ENCODE results near the gene RAB10. TPM values are rescaled to one million over a fixed set of nuclear protein-coding genes. Genes with fewer than 3 reads are reported as not detected.

Gene RAB10
- total and polyA plus RNA-seq, 2 of the 4 experiments (the other 2 are of a cell fraction): 30.1 to 77.1 TPM

- H3K18ac ChIP-seq (ENCODE audit: low read depth, low read length): no peak overlapping the region
- no peak overlapping the region for H3K4me2 ChIP-seq (ENCODE audit: low read depth, low read length)
- no peak overlapping the region for H4K5ac ChIP-seq (ENCODE audit: low read depth, low read length)
- ChIA-PET POLR2A (ENCODE audit: unreplicated experiment) (no interaction called here), CTCF (interaction anchor here (0.9 to 1.3 kb wide), 2 partner anchors 10 to 15 kb away, joined by 3 read pairs; no protein-coding TSS in a partner anchor)
- dilution Hi-C loops (cut with HindIII; ENCODE audit: low sequenced_read_pairs, unreplicated experiment) (no loop called here), in situ Hi-C loops (cut with MboI; ENCODE audit: low sequenced_read_pairs) (no loop called here), intact Hi-C loops (cut with micrococcal nuclease) (no loop called here)
- H2AK9ac ChIP-seq (replicated peaks; ENCODE audit: low read depth, low read length, poor library complexity): no peak overlapping the region
- H4K91ac ChIP-seq (ENCODE audit: insufficient read depth, low read depth, low read length): no peak overlapping the region
- H3K23ac ChIP-seq (ENCODE audit: low read depth, low read length): no peak overlapping the region
- no peak overlapping the region for H2AFZ ChIP-seq (replicated peaks; ENCODE audit: low read length, poor library complexity)
- H3K27me3 ChIP-seq (ENCODE audit: control insufficient read depth, insufficient read depth, low read length): no peaks in the 10 kb centered on the region
- H3K27ac ChIP-seq (ENCODE audit: insufficient read depth, low read length): no peak overlapping the region
- peaks cover under 1% of the 10 kb centered on the region for H3K9me1 ChIP-seq (ENCODE audit: insufficient read depth, low read length)
- TF ChIP-seq RAD21 (IDR thresholded peaks at IDR 0.05; ENCODE audit: low read length): no peak
- TF ChIP-seq CTCF (conservative IDR thresholded peaks at IDR 0.05; ENCODE audit: low read depth, low read length): no peak
- TF ChIP-seq MAZ (IDR thresholded peaks at IDR 0.05; ENCODE audit: borderline replicate concordance, low read depth, low read length): no peak
- no peak for TF ChIP-seq FOS (IDR thresholded peaks at IDR 0.05; ENCODE audit: low read depth, low read length)
- TF ChIP-seq NFE2L2 (IDR thresholded peaks at IDR 0.05; ENCODE audit: low read depth, low read length): no peak
- no peak for TF ChIP-seq POLR2A (IDR thresholded peaks at IDR 0.05; ENCODE audit: low read depth, low read length)
- TF ChIP-seq USF2 (IDR thresholded peaks at IDR 0.05; ENCODE audit: low read depth, low read length): no peak
- no peak for TF ChIP-seq MAFK (IDR thresholded peaks at IDR 0.05; ENCODE audit: low read depth, low read length)
- TF ChIP-seq CHD1 (IDR thresholded peaks at IDR 0.05; ENCODE audit: low read depth, low read length): no peak
- no peak for TF ChIP-seq RCOR1 (IDR thresholded peaks at IDR 0.05; ENCODE audit: insufficient replicate concordance, low read length)
- no TSS peak for BruUV-seq (replicated peaks)
- no peak overlapping the region for H2BK120ac ChIP-seq (ENCODE audit: low read depth, low read length)
- H3K9ac ChIP-seq (ENCODE audit: low read depth, low read length): no peak overlapping the region
- H3K9me3 ChIP-seq (ENCODE audit: control insufficient read depth, insufficient read depth, low read length): no peaks in the 10 kb centered on the region
- no peak for ATAC-seq (ENCODE audit: low read depth)
- H2BK5ac ChIP-seq (ENCODE audit: low read depth, low read length, poor library complexity, severe bottlenecking): no peak overlapping the region
- no peak overlapping the region for H3K56ac ChIP-seq (ENCODE audit: extremely low read depth, insufficient read depth, low read length)
- H2BK20ac ChIP-seq (ENCODE audit: low read depth, low read length): no peak overlapping the region
- H3K79me1 ChIP-seq (ENCODE audit: low read depth in 1 of 2, low read length in 2 of 2): peaks cover 31 to 71% of the 10 kb centered on the region in 2 experiments
- DNase-seq: no peak
- H3K14ac ChIP-seq (replicated peaks; ENCODE audit: low read depth, low read length): no peak overlapping the region
- peaks cover 49% of the 10 kb centered on the region for H4K20me1 ChIP-seq (ENCODE audit: insufficient read depth, low read length)
- WGBS, 2 experiments (ENCODE audit: extremely low coverage in 2 of 2, insufficient read length in 1 of 2): 100% methylated on average over 1 of the region's 1 CpG; no CpG with 5 or more reads in 1 of the 2 experiments
- no peak overlapping the region for H2BK15ac ChIP-seq (ENCODE audit: low read depth, low read length)
- H3K4me3 ChIP-seq (ENCODE audit: insufficient read depth, low read depth, low read length): no peak overlapping the region
- H4K8ac ChIP-seq (ENCODE audit: low read depth in 2 of 2, low read length in 2 of 2): no peak overlapping the region
- no peak overlapping the region for H3K4ac ChIP-seq (ENCODE audit: low read depth, low read length)
- no peaks in the 10 kb centered on the region for H3K36me3 ChIP-seq (ENCODE audit: control insufficient read depth, insufficient read depth, low read length)
- no peak overlapping the region for H2AK5ac ChIP-seq (ENCODE audit: low read depth, low read length)
- H3K4me1 ChIP-seq (ENCODE audit: control insufficient read depth, insufficient read depth, low read length): peaks cover 3% of the 10 kb centered on the region
These were observed 39.3 kb downstream of the RAB10 start for GRCh38 chr2:26072925-26073768.
